Stimulated activated naive B cell treated with anti-CD40 and anti-IgM and Interleukin-4, amounts not matched to agents 10 μg/mL and 1 μg/mL and 100 μg/mL, for 72 hours (primary cell): ENCODE data around the gene CYP4B1.
"Not testable (repeated sequence)": the region's sequence is repeated elsewhere in the genome, so short reads cannot be mapped to it uniquely, and the experiment has no call there.

Experiments used
- ATAC-seq, 2 donors: fragments of 150-1000 bp; cut with Tn5 transposase; replicated peaks; 2 replicates each; pipeline ENCODE4 v1.10.0; 2021; ENCODE audit warnings: moderate library complexity in 1 of 2
- DNase-seq: peaks from one replicate; pipeline ENCODE4 v3.0.0; 2021
- H3K27ac Mint-ChIP-seq: one replicate; pipeline ENCODE4 v1.8.0; 2022; ENCODE audit warnings: mild to moderate bottlenecking, mixed read lengths
- H3K27me3 Mint-ChIP-seq, 2 donors: one replicate each; pipeline ENCODE4 v1.8.0; 2022; ENCODE audit warnings: mixed read lengths in 2 of 2
- H3K36me3 Mint-ChIP-seq, 2 donors: one replicate each; pipeline ENCODE4 v1.8.0; 2022; ENCODE audit warnings: mixed read lengths in 2 of 2, mild to moderate bottlenecking in 1 of 2
- H3K4me1 Mint-ChIP-seq, 2 donors: one replicate each; pipeline ENCODE4 v1.8.0; 2022; ENCODE audit warnings: mixed read lengths in 2 of 2, mild to moderate bottlenecking in 1 of 2
- H3K4me3 Mint-ChIP-seq, 2 donors: one replicate each; pipeline ENCODE4 v1.8.0; 2022; ENCODE audit warnings: mild to moderate bottlenecking in 2 of 2, mixed read lengths in 2 of 2, moderate library complexity in 1 of 2
- H3K9me3 Mint-ChIP-seq, 2 donors: one replicate each; pipeline ENCODE4 v1.8.0; 2022; ENCODE audit warnings: mixed read lengths in 2 of 2, mild to moderate bottlenecking in 1 of 2

CYP4B1 gene

GRCh38 chr1:46798810-46799209 lies at the start of gene CYP4B1:
TSS of gene CYP4B1 (plus strand) at chr1:46799046. CDS start at chr1:46799082, 36 bp downstream.
- peaks cover 13 to 16% of the 10 kb centered on the region in 2 donors for H3K27me3 Mint-ChIP-seq
- H3K36me3 Mint-ChIP-seq, result no peaks in the 10 kb centered on the region
- no peak within 1 kb of the TSS for H3K4me3 Mint-ChIP-seq
- ATAC-seq (no peak), DNase-seq (no peak)
- H3K27ac Mint-ChIP-seq, result no peak within 1 kb of the TSS
- H3K4me1 Mint-ChIP-seq, result no peaks in the 10 kb centered on the region
- peaks cover 0 to 4% of the 10 kb centered on the region in 2 donors for H3K9me3 Mint-ChIP-seq

- ATAC-seq (no peak), DNase-seq (no peak)
- no peaks in the 10 kb centered on the region for H3K4me1 Mint-ChIP-seq
- H3K27me3 Mint-ChIP-seq, result peaks cover 36% of the 10 kb centered on the region in 2 donors
- no peaks in the 10 kb centered on the region for H3K36me3 Mint-ChIP-seq
- H3K4me3 Mint-ChIP-seq, result no peak overlapping the region
- H3K27ac Mint-ChIP-seq, result no peak overlapping the region
- H3K9me3 Mint-ChIP-seq, result no peaks in the 10 kb centered on the region
These were observed 49.4 kb upstream of the CYP4B1 start for GRCh38 chr1:46749404-46749803.

GRCh38 chr1:46749921-46750404 lies 48.9 kb upstream of the CYP4B1 start:
- Mint-ChIP-seq H3K27ac (no peak overlapping the region), H3K27me3 (peaks cover 36 to 41% of the 10 kb centered on the region in 2 donors), H3K9me3 (no peaks in the 10 kb centered on the region), H3K4me1 (no peaks in the 10 kb centered on the region), H3K36me3 (no peaks in the 10 kb centered on the region), H3K4me3 (no peak overlapping the region)
- DNase-seq (no peak), ATAC-seq (no peak)

- Mint-ChIP-seq H3K9me3 (no peaks in the 10 kb centered on the region), H3K27ac (no peak overlapping the region), H3K36me3 (no peaks in the 10 kb centered on the region), H3K4me3 (no peak overlapping the region), H3K27me3 (peaks cover 30 to 34% of the 10 kb centered on the region in 2 donors), H3K4me1 (peaks cover 0 to 2% of the 10 kb centered on the region in 2 donors)
- ATAC-seq (no peak), DNase-seq (no peak)
These were observed 44.9 kb upstream of the CYP4B1 start for GRCh38 chr1:46753985-46754384.

- not testable (repeated sequence) for H3K36me3 Mint-ChIP-seq, H3K4me1 Mint-ChIP-seq, H3K27ac Mint-ChIP-seq, DNase-seq, ATAC-seq, H3K9me3 Mint-ChIP-seq, H3K4me3 Mint-ChIP-seq
- H3K27me3 Mint-ChIP-seq, result peaks cover 23 to 28% of the 10 kb centered on the region in 2 donors
These were observed 44.1 kb upstream of the CYP4B1 start for GRCh38 chr1:46754707-46755106.

GRCh38 chr1:46755121-46755520 lies 43.7 kb upstream of the CYP4B1 start:
- Mint-ChIP-seq H3K36me3 (no peaks in the 10 kb centered on the region), H3K27ac (no peak overlapping the region), H3K27me3 (peaks cover 24 to 28% of the 10 kb centered on the region in 2 donors), H3K4me1 (peaks cover 0 to 2% of the 10 kb centered on the region in 2 donors), H3K4me3 (no peak overlapping the region), H3K9me3 (no peaks in the 10 kb centered on the region)
- DNase-seq, result no peak
- no peak for ATAC-seq

- Mint-ChIP-seq H3K27ac (no peak overlapping the region), H3K4me1 (peaks cover 0 to 2% of the 10 kb centered on the region in 2 donors), H3K4me3 (no peak overlapping the region), H3K27me3 (peaks cover 34 to 35% of the 10 kb centered on the region in 2 donors), H3K36me3 (no peaks in the 10 kb centered on the region), H3K9me3 (no peaks in the 10 kb centered on the region)
- DNase-seq, result no peak
- ATAC-seq, result no peak
These were observed 41.4 kb upstream of the CYP4B1 start for GRCh38 chr1:46757247-46757955.

GRCh38 chr1:46757956-46758528 lies 40.8 kb upstream of the CYP4B1 start:
- peak in 1 of 2 donors; percentile 43 for ATAC-seq
- no peak for DNase-seq
- H3K4me3 Mint-ChIP-seq, result no peak overlapping the region
- peaks cover 0 to 2% of the 10 kb centered on the region in 2 donors for H3K4me1 Mint-ChIP-seq
- H3K36me3 Mint-ChIP-seq, result no peaks in the 10 kb centered on the region
- H3K27ac Mint-ChIP-seq, result no peak overlapping the region
- no peaks in the 10 kb centered on the region for H3K9me3 Mint-ChIP-seq
- peaks cover 34 to 35% of the 10 kb centered on the region in 2 donors for H3K27me3 Mint-ChIP-seq

GRCh38 chr1:46760558-46761166 lies 38.2 kb upstream of the CYP4B1 start:
- H3K27me3 Mint-ChIP-seq, result peaks cover 21 to 34% of the 10 kb centered on the region in 2 donors

GRCh38 chr1:46761740-46762139 lies 37.1 kb upstream of the CYP4B1 start:
- Mint-ChIP-seq H3K27ac (no peak overlapping the region), H3K4me1 (peaks cover 0 to 2% of the 10 kb centered on the region in 2 donors), H3K27me3 (peaks cover 13 to 27% of the 10 kb centered on the region in 2 donors), H3K4me3 (no peak overlapping the region), H3K36me3 (no peaks in the 10 kb centered on the region), H3K9me3 (no peaks in the 10 kb centered on the region)
- ATAC-seq (no peak), DNase-seq (no peak)

More at GRCh38 chr1:46760558-46761166, 38.2 kb upstream of the CYP4B1 start:
- Mint-ChIP-seq H3K4me3 (no peak overlapping the region), H3K36me3 (no peaks in the 10 kb centered on the region), H3K9me3 (no peaks in the 10 kb centered on the region), H3K4me1 (peaks cover 0 to 2% of the 10 kb centered on the region in 2 donors), H3K27ac (no peak overlapping the region)
- DNase-seq (no peak), ATAC-seq (no peak)

- ATAC-seq, result no peak
- H3K4me3 Mint-ChIP-seq, result no peak overlapping the region
- H3K9me3 Mint-ChIP-seq, result peaks cover 4 to 11% of the 10 kb centered on the region in 2 donors
- H3K4me1 Mint-ChIP-seq, result no peaks in the 10 kb centered on the region
- H3K27me3 Mint-ChIP-seq, result peaks cover 17 to 33% of the 10 kb centered on the region in 2 donors
- no peak for DNase-seq
- H3K27ac Mint-ChIP-seq, result no peak overlapping the region
- no peaks in the 10 kb centered on the region for H3K36me3 Mint-ChIP-seq
These were observed 34.4 kb upstream of the CYP4B1 start for GRCh38 chr1:46764402-46764801.

- no peak for ATAC-seq
- Mint-ChIP-seq H3K27me3 (peaks cover 5 to 15% of the 10 kb centered on the region in 2 donors), H3K9me3 (peaks cover 28 to 34% of the 10 kb centered on the region in 2 donors), H3K36me3 (peaks cover 2 to 5% of the 10 kb centered on the region in 2 donors), H3K27ac (no peak overlapping the region), H3K4me3 (no peak overlapping the region), H3K4me1 (no peaks in the 10 kb centered on the region)
- DNase-seq, result no peak
These were observed 31.1 kb upstream of the CYP4B1 start for GRCh38 chr1:46767649-46768282.

- no peak for ATAC-seq
- H3K4me1 Mint-ChIP-seq, result no peaks in the 10 kb centered on the region
- no peak for DNase-seq
- peaks cover 28 to 37% of the 10 kb centered on the region in 2 donors for H3K9me3 Mint-ChIP-seq
- H3K4me3 Mint-ChIP-seq, result no peak overlapping the region
- H3K27me3 Mint-ChIP-seq, result peaks cover 5 to 15% of the 10 kb centered on the region in 2 donors
- no peak overlapping the region for H3K27ac Mint-ChIP-seq
- peaks cover 2 to 5% of the 10 kb centered on the region in 2 donors for H3K36me3 Mint-ChIP-seq
These were observed 30.4 kb upstream of the CYP4B1 start for GRCh38 chr1:46768445-46768844.

- Mint-ChIP-seq H3K4me3 (no peak overlapping the region), H3K9me3 (peaks cover 31 to 39% of the 10 kb centered on the region in 2 donors), H3K4me1 (no peaks in the 10 kb centered on the region), H3K27me3 (peaks cover 5 to 15% of the 10 kb centered on the region in 2 donors), H3K27ac (no peak overlapping the region), H3K36me3 (peaks cover 2 to 5% of the 10 kb centered on the region in 2 donors)
- ATAC-seq (no peak), DNase-seq (no peak)
These were observed 29.7 kb upstream of the CYP4B1 start for GRCh38 chr1:46769028-46769740.
